Measurements from ENCODE around the gene ELOVL4. TPM values are rescaled to one million over a fixed set of nuclear protein-coding genes. Genes with fewer than 3 reads are reported as not detected.

ELOVL4 gene
- total and polyA plus RNA-seq, 3 donors from 2014 or later, result 8.8 to 10.6 (median 9.1) TPM

GRCh38 chr6:79984261-79984660, 36.9 kb upstream of the ELOVL4 start:
- Histone ChIP-seq H3K4me3 (no peak overlapping the region), H3K4me1 (no peaks in the 10 kb centered on the region), H3K9me3 (no peaks in the 10 kb centered on the region), H3K27ac (no peak overlapping the region), H3K36me3 (ENCODE audit: low read depth, missing control alignments) (no peaks in the 10 kb centered on the region), H3K27me3 (no peaks in the 10 kb centered on the region)
- no peak for TF ChIP-seq POLR2A (IDR thresholded peaks at IDR 0.05)
- no peak for TF ChIP-seq CTCF (IDR thresholded peaks at IDR 0.05)
- DNase-seq, result no peak
- intact Hi-C loops (cut with DNase I; ENCODE audit: low total_unique reads), result no loop called here
- WGBS, 2 donors, result 60 to 72% methylated on average over 2 of the region's 2 CpGs

- no peaks in the 10 kb centered on the region for H3K9me3 ChIP-seq
- no peak overlapping the region for H3K4me3 ChIP-seq
- 95 to 99% methylated on average over 4 of the region's 4 CpGs for WGBS, 2 donors
- no peak for DNase-seq
- TF ChIP-seq POLR2A (IDR thresholded peaks at IDR 0.05) (no peak), CTCF (IDR thresholded peaks at IDR 0.05) (no peak)
- H3K4me1 ChIP-seq, result no peaks in the 10 kb centered on the region
- intact Hi-C loops (cut with DNase I; ENCODE audit: low total_unique reads), result no loop called here
- H3K36me3 ChIP-seq (ENCODE audit: low read depth, missing control alignments), result no peaks in the 10 kb centered on the region
- no peak overlapping the region for H3K27ac ChIP-seq
- no peaks in the 10 kb centered on the region for H3K27me3 ChIP-seq
These were observed 34.3 kb upstream of the ELOVL4 start for GRCh38 chr6:79981652-79982051.

- H3K4me3 ChIP-seq, result no peak overlapping the region
- intact Hi-C loops (cut with DNase I; ENCODE audit: low total_unique reads), result no loop called here
- H3K36me3 ChIP-seq (ENCODE audit: low read depth, missing control alignments), result no peaks in the 10 kb centered on the region
- H3K9me3 ChIP-seq, result no peaks in the 10 kb centered on the region
- no peaks in the 10 kb centered on the region for H3K4me1 ChIP-seq
- TF ChIP-seq POLR2A (IDR thresholded peaks at IDR 0.05) (no peak), CTCF (IDR thresholded peaks at IDR 0.05) (no peak)
- H3K27me3 ChIP-seq, result no peaks in the 10 kb centered on the region
- no peak overlapping the region for H3K27ac ChIP-seq
- DNase-seq, result no peak
These were observed 23.8 kb upstream of the ELOVL4 start for GRCh38 chr6:79971193-79971592.

- H3K4me1 ChIP-seq, result no peaks in the 10 kb centered on the region
- no peaks in the 10 kb centered on the region for H3K36me3 ChIP-seq (ENCODE audit: low read depth, missing control alignments)
- TF ChIP-seq CTCF (IDR thresholded peaks at IDR 0.05) (no peak), POLR2A (IDR thresholded peaks at IDR 0.05) (no peak)
- intact Hi-C loops (cut with DNase I; ENCODE audit: low total_unique reads), result no loop called here
- no peak for DNase-seq
- no peak overlapping the region for H3K27ac ChIP-seq
- 89 to 91% methylated on average over 5 of the region's 5 CpGs for WGBS, 2 donors
- no peaks in the 10 kb centered on the region for H3K27me3 ChIP-seq
- H3K4me3 ChIP-seq, result no peak overlapping the region
- no peaks in the 10 kb centered on the region for H3K9me3 ChIP-seq
These were observed 22.4 kb upstream of the ELOVL4 start for GRCh38 chr6:79969784-79970183.

- intact Hi-C loops (cut with DNase I; ENCODE audit: low total_unique reads), result no loop called here
- no peak overlapping the region for H3K4me3 ChIP-seq
- H3K27ac ChIP-seq, result no peak overlapping the region
- no peaks in the 10 kb centered on the region for H3K36me3 ChIP-seq (ENCODE audit: low read depth, missing control alignments)
- H3K27me3 ChIP-seq, result no peaks in the 10 kb centered on the region
- TF ChIP-seq CTCF (IDR thresholded peaks at IDR 0.05), result no peak
- TF ChIP-seq POLR2A (IDR thresholded peaks at IDR 0.05), result no peak
- H3K9me3 ChIP-seq, result no peaks in the 10 kb centered on the region
- H3K4me1 ChIP-seq, result no peaks in the 10 kb centered on the region
- no peak for DNase-seq
These were observed 19.8 kb upstream of the ELOVL4 start for GRCh38 chr6:79967178-79967577.
